Effector memory CD8-positive, alpha-beta T cell (primary cell): Measurements from ENCODE around the gene PRDM1.
"Not testable (repeated sequence)": the region's sequence is repeated elsewhere in the genome, so short reads cannot be mapped to it uniquely, and the experiment has no call there.

Source experiments
- ATAC-seq: fragments of 150-1000 bp; cut with Tn5 transposase; replicated peaks from 2 replicates; pipeline ENCODE4 v1.10.0; 2021; ENCODE audit warnings: mild to moderate bottlenecking, moderate library complexity
- DNase-seq, 3 experiments: peaks; one replicate each; pipeline ENCODE4 v3.0.0; 2021
- H3K27ac Mint-ChIP-seq, 2 donors: one replicate each; pipeline ENCODE4 v1.8.0; 2022; ENCODE audit warnings: mild to moderate bottlenecking in 2 of 2, mixed read lengths in 2 of 2, moderate library complexity in 2 of 2
- H3K27me3 Mint-ChIP-seq, 2 donors: one replicate each; pipeline ENCODE4 v1.8.0; 2022; ENCODE audit warnings: mixed read lengths in 2 of 2
- H3K36me3 Mint-ChIP-seq: one replicate; pipeline ENCODE4 v1.8.0; 2022; ENCODE audit warnings: mild to moderate bottlenecking, moderate library complexity, mixed read lengths; ENCODE audit not compliant: insufficient read depth
- H3K4me1 Mint-ChIP-seq, 2 donors: one replicate each; pipeline ENCODE4 v1.8.0; 2022; ENCODE audit warnings: low read depth in 2 of 2, mixed read lengths in 2 of 2
- H3K4me3 Mint-ChIP-seq, 2 donors: one replicate each; pipeline ENCODE4 v1.8.0; 2022; ENCODE audit warnings: mild to moderate bottlenecking in 2 of 2, mixed read lengths in 2 of 2, moderate library complexity in 2 of 2
- H3K9me3 Mint-ChIP-seq, 2 donors: one replicate each; pipeline ENCODE4 v1.8.0; 2022; ENCODE audit warnings: mixed read lengths in 2 of 2

PRDM1 gene

DNA sequence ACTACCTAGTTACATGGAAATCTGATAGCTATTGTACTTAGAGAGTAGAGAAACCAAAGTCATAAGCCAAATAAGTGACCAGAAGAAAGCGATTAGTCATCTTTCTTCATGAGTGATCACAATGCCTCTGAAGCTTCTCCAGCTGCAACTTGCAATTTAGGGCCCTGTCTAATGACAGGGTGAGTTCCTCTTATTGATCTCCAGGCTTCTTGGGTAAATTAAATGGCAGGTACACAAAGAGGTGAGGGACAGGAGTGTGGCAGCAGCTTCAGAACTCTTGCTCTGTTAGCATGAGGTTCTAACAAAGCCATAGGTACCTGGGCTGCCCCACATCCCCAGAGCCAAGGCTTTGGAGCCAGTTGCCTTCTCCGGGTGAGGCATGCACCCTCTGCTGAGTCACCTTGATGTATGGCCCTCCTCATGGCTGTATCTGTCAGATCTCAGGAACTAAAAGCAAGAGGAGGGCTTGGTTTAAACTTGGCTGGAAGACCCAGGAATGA lies 60.8 kb downstream of the PRDM1 start:
- no peaks in the 10 kb centered on the region for H3K9me3 Mint-ChIP-seq
- no peaks in the 10 kb centered on the region for H3K36me3 Mint-ChIP-seq
- no peak for DNase-seq
- H3K27ac Mint-ChIP-seq, result no peak overlapping the region
- H3K4me3 Mint-ChIP-seq, result peak overlapping the region in 1 of 2 donors; percentile 23
- no peaks in the 10 kb centered on the region for H3K27me3 Mint-ChIP-seq
- peaks cover 39 to 42% of the 10 kb centered on the region in 2 donors for H3K4me1 Mint-ChIP-seq
- no peak for ATAC-seq

DNA sequence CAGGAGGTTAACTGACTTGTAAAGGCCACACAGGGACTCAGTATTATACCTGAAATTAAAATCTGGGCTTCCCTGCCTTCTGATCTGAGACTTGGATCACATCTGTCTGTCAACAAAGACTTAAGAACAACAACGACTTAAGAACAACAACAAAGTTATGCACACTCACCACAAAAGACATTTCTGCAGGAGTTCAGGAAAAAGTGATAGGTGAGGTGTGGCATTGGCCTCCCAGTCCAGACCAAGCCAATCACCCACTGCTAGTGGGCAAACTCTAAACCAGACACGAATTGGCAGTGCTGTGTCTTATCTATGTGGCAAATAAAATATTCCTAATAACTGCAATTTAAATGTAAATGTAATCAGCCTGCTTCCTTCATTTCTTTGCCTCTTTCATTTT lies 61.3 kb downstream of the PRDM1 start:
- Mint-ChIP-seq H3K9me3 (no peaks in the 10 kb centered on the region), H3K4me3 (no peak overlapping the region), H3K27me3 (no peaks in the 10 kb centered on the region), H3K4me1 (peaks cover 33 to 37% of the 10 kb centered on the region in 2 donors), H3K36me3 (no peaks in the 10 kb centered on the region), H3K27ac (no peak overlapping the region)
- no peak for DNase-seq
- no peak for ATAC-seq

DNA sequence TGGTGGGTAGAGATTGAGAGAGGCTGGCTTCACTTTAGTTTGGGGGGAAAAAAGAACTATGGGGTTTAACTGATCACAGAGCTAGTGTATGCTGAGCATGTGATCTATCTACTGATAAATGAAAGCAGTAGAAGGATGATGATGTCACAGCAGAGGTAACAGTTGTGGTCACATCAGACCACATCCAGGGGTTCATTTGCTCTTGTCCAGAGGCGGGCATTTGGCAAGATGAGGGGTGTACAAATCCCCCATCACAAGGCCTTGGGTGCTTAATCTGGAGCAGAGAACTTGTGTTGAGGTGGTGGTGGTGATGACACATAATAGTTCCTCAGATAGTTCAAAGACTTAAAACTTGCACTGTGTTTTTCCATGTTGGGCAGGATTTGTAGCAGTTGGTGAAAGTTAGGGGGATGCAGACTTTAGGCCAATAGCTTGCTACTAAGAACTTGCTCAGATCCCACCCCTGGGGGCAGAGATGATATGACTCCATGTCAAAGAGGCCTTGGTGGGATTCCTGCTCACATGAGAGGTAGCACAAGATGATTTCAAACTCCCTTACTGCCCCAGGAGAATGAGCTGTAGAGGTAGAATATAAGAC lies 63.4 kb downstream of the PRDM1 start:
- peaks cover 5% of the 10 kb centered on the region for H3K36me3 Mint-ChIP-seq
- no peaks in the 10 kb centered on the region for H3K27me3 Mint-ChIP-seq
- ATAC-seq (peak; percentile 92), DNase-seq (peak in 2 of 3 experiments; percentile 16 to 25)
- peaks cover 23 to 25% of the 10 kb centered on the region in 2 donors for H3K4me1 Mint-ChIP-seq
- peak overlapping the region; percentile 3 for H3K27ac Mint-ChIP-seq
- no peaks in the 10 kb centered on the region for H3K9me3 Mint-ChIP-seq
- no peak overlapping the region for H3K4me3 Mint-ChIP-seq

DNA sequence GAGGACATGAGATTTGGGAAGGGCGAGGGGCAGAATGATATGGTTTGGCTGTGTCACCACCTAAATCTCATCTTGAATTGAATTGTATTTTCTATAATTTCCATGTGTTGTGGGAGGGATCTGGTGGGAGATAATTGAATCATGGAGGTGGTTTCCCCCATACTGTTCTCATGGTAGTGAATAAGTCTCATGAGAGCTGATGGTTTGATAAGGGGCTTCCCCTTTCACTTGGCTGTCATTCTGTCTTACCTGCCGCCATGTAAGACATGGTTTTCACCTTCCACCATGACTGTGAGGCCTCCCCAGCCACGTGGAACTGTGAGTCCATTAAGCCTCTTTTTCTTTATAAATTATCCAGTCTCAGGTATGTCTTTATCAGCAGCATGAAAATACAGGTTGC lies 66.3 kb downstream of the PRDM1 start:
- DNase-seq, ATAC-seq, H3K9me3 Mint-ChIP-seq, H3K4me3 Mint-ChIP-seq, H3K36me3 Mint-ChIP-seq, H3K27me3 Mint-ChIP-seq, H3K27ac Mint-ChIP-seq: not testable (repeated sequence)
- H3K4me1 Mint-ChIP-seq, result peaks cover 13% of the 10 kb centered on the region in 2 donors

GRCh38 chr6:106152952-106153351 lies 66.8 kb downstream of the PRDM1 start:
- H3K27ac Mint-ChIP-seq, result no peak overlapping the region

DNA sequence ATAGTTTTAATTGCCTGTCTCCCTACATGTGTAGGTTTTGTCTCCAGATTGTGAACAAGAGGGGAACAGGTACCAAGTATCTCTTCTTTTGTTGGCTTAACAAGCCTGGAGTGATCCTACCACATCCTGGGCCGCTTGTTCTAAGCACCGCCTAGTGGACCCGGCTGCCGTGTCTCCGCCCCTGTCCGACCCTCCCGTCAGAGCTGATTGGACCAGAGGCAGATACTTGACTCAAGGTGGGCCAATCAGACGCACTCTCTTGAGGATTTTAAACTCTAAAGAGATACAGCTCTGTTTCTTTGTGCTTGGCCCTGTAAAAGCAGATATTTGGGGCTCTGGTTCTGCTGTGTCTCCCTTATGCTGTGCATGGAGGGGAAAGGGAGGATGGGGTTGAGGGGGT lies 68.2 kb downstream of the PRDM1 start:
- Mint-ChIP-seq H3K27me3 (no peaks in the 10 kb centered on the region), H3K9me3 (no peaks in the 10 kb centered on the region), H3K4me3 (no peak overlapping the region), H3K27ac (no peak overlapping the region), H3K4me1 (peaks cover 7 to 9% of the 10 kb centered on the region in 2 donors), H3K36me3 (peaks cover 5% of the 10 kb centered on the region)
- DNase-seq (no peak), ATAC-seq (no peak)

More at GRCh38 chr6:106152952-106153351, 66.8 kb downstream of the PRDM1 start:
- no peak for ATAC-seq
- DNase-seq, result no peak
- no peaks in the 10 kb centered on the region for H3K9me3 Mint-ChIP-seq
- peaks cover 5% of the 10 kb centered on the region for H3K36me3 Mint-ChIP-seq
- no peak overlapping the region for H3K4me3 Mint-ChIP-seq
- no peaks in the 10 kb centered on the region for H3K27me3 Mint-ChIP-seq
- peaks cover 13% of the 10 kb centered on the region in 2 donors for H3K4me1 Mint-ChIP-seq

DNA sequence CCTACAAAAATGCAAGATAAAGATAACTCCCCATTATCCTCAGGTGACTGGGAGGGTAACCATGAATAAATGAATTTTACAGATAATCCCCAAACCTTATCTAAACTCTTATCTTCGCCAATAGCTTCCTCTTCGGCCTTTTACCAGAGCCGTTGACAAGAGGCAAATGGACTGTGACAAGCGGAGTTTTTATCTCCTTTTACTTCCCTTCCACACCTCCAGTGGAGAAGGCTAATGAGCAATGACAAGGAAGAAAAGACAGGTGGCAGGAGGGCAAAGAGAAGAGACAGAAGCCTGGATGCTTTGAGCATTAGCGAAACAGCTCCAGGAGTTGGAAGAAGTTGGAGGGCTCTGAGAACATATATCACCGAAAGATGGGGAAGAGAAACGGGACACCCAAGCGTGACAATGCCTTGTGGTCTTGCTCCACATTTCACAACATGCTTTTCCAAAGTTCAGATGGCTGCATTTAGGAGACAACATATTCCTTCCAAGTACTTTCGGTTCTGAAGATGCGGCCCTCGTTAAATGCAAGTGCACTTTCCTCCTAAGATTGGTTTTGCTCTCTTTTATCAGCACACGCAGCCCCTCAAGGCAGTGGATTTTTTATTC lies 69.2 kb downstream of the PRDM1 start:
- Mint-ChIP-seq H3K27ac (no peak overlapping the region), H3K4me3 (no peak overlapping the region), H3K36me3 (peaks cover 5% of the 10 kb centered on the region), H3K4me1 (peaks cover 0 to 4% of the 10 kb centered on the region in 2 donors), H3K27me3 (no peaks in the 10 kb centered on the region), H3K9me3 (no peaks in the 10 kb centered on the region)
- no peak for ATAC-seq
- DNase-seq, result no peak

- Mint-ChIP-seq H3K4me3 (no peak overlapping the region), H3K9me3 (no peaks in the 10 kb centered on the region), H3K4me1 (peaks cover 1 to 2% of the 10 kb centered on the region in 2 donors), H3K27me3 (no peaks in the 10 kb centered on the region), H3K36me3 (peaks cover 5% of the 10 kb centered on the region), H3K27ac (no peak overlapping the region)
- no peak for ATAC-seq
- DNase-seq, result no peak
These were observed 70.3 kb downstream of the PRDM1 start for GRCh38 chr6:106156413-106156812.

DNA sequence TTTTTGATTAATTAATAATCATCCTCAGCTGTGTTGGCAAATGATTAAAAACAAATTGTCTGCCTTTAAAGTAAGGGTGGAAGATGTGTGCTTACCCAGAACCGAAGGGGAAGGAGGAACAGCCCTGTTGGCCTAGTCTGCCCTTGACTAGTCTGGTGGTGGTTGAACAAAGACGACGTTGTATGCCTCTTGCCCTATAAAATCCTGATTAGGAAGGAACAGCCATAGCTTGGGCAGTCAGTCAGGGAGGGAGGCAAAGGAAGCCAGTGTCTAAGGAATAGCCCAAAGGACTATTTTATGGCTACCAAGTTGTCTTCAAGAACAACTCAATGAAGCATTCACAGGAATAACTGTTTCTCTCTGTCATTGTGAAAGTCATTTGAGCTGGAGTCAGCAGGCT lies 70.7 kb downstream of the PRDM1 start:
- no peak for DNase-seq
- Mint-ChIP-seq H3K27ac (no peak overlapping the region), H3K4me1 (peaks cover 1 to 7% of the 10 kb centered on the region in 2 donors), H3K27me3 (no peaks in the 10 kb centered on the region), H3K36me3 (peaks cover 5% of the 10 kb centered on the region), H3K4me3 (no peak overlapping the region), H3K9me3 (no peaks in the 10 kb centered on the region)
- ATAC-seq, result no peak

- H3K27me3 Mint-ChIP-seq, result no peaks in the 10 kb centered on the region
- H3K4me1 Mint-ChIP-seq, result peaks cover 14 to 19% of the 10 kb centered on the region in 2 donors
- H3K4me3 Mint-ChIP-seq, result no peak overlapping the region
- H3K36me3 Mint-ChIP-seq, result peaks cover 5% of the 10 kb centered on the region
- no peak for ATAC-seq
- H3K9me3 Mint-ChIP-seq, result no peaks in the 10 kb centered on the region
- no peak for DNase-seq
- H3K27ac Mint-ChIP-seq, result no peak overlapping the region
These were observed 72.7 kb downstream of the PRDM1 start for GRCh38 chr6:106158816-106159215.
